VCaP (cell line): ENCODE measurements around the gene VAMP5.
A peak's percentile ranks its signal among the peaks of the same experiment; 100 is the strongest.

Experiments
- H3K27ac ChIP-seq: fragments of 450-650 bp; 2 replicates; pipeline ENCODE4 v1.5.1; 2017
- CTCF ChIP-seq: fragments of 450-650 bp; conservative IDR thresholded peaks from 2 replicates; pipeline ENCODE4 v1.5.1; 2017; ENCODE audit warnings: mild to moderate bottlenecking, moderate library complexity

VAMP5 gene

GRCh38 chr2:85554980-85555612, 29.1 kb upstream of the VAMP5 start:
- no peak for TF ChIP-seq CTCF
- H3K27ac ChIP-seq: no peak overlapping the region

GRCh38 chr2:85557130-85557529, 27.1 kb upstream of the VAMP5 start:
- H3K27ac ChIP-seq: no peak overlapping the region
- TF ChIP-seq CTCF: no peak

GRCh38 chr2:85558160-85558559, 26.1 kb upstream of the VAMP5 start:
- no peak overlapping the region for H3K27ac ChIP-seq
- no peak for TF ChIP-seq CTCF

DNA sequence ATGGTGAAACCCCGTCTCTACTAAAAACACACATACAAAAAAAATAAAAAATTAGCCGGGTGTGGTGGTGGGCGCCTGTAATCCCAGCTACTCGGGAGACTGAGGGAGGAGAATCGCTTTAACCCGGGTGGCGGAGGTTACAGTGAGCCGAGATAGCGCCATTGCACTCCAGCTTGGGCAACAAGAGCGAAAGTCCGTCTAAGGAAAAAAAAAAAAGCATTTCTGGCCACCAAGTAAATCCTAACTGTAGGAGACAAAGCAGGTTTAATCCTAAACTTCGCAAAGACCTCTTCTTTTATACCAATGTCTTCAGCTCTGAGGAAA, 23.9 kb upstream of the VAMP5 start:
- H3K27ac ChIP-seq: peak overlapping the region; percentile 79; the same call in 1 of the 2 replicates

DNA sequence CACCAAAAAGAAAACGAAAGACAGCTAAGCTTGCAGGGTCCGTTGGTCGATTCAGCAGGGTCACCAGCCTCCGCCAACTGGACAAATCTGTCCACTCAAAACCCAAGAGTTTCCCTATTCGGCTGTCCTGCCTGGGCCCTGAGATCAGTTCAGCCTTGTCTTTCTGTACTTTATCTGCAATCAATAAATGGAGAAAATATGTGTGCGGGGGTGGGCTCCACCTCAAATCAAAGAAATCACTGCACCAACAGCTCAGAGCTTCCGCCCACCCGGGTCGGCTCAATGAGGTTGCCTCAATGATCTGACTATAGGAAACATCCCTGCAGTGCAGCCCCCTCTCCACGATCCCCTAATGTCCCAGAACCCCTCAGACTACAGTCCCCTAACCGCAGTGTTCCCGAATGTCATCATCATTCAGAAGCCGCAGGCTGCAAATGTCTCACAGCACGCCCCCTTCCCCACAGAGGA, 23.4 kb upstream of the VAMP5 start:
- H3K27ac ChIP-seq: peak overlapping the region; percentile 79
- no peak for TF ChIP-seq CTCF

DNA sequence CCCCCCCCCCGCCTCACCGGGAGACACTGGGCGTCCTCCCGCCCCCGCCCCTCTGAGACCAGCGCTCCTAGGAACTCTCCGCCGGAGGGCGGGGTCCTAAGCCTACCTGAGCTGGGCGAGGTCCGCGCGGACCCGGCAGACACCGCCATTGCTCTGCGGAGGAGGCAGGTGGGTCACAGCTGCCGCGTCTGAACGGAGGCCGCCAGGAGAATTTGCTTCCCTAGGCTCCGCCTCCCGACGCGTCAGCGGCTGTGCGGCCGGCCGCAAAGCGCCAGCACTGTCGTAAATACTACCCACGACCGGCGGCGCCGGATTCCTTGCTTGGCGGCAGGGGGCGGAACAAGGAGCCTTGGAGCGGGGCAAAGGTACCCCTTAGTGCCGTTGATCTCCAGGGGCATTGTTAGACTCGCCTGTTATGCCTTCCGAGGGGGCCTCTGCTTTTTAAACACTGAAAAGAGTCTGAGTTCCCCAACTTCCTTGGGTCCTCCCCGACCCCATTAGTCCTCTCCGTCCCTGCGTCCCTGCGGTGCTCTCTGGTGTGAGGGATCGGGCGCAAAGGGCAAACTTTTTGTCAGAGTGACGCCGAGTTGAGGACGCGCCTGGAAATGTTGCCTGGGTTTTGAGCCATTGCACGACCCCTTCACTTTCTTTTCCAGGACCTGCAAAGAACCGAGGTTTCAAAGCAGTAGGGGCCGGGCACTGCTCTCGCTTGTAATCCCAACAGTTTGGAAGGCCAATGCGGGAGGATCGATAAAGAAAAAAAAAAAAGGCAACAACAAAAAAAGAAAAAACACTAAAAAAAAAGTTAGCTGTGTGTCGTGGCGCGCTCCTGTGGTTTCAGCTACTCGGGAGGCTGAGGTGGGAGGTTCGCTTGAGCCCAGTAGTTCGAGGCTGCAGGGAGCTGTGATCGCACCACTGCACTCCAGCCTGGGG, 22.7 kb upstream of the VAMP5 start, which contains the start of gene GGCX:
GGCX (minus strand) TSS at position 214 of the 933 bp plus-strand sequence; CDS start at position 149, 65 bp downstream.
- peak within 1 kb of the TSS; percentile 79 for H3K27ac ChIP-seq
- no peak for TF ChIP-seq CTCF

DNA sequence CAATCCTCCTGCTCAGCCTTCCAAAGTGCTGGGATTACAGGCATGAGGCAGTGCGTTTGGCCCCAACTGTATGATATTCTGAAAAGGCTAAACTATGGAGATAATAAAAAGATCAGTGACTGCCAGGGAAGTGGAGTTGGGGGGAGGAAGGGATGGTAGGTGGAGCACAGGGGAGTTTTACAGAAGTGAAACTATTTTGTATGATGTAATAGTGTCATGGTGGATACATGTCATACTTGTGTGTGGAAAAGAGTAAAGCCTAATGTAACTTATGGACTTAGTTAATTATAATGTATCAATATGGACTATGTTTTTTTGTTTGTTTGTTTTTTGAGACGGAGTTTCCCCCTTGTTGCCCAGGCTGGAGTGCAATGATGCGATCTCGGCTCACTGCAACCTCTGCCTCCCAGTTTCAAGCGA, 20.1 kb upstream of the VAMP5 start:
- TF ChIP-seq CTCF: no peak
- H3K27ac ChIP-seq: no peak overlapping the region
